HepG2 (cell line): ENCODE measurements around the gene RTEL1. TPM values are rescaled to one million over a fixed set of nuclear protein-coding genes. Genes with fewer than 3 reads are reported as not detected.

ENCODE experiments used
- CCDC6 ChIP-seq: sonication (generic); formaldehyde crosslinking; IDR thresholded peaks from 2 replicates; pipeline ENCODE4 v1.8.1; 2022; ENCODE audit warnings: mild to moderate bottlenecking, missing genetic modification reagents, moderate library complexity
- KLF13 ChIP-seq: sonication (generic); formaldehyde crosslinking; IDR thresholded peaks from 2 replicates; pipeline ENCODE4 v1.4.0; 2020; ENCODE audit warnings: mild to moderate bottlenecking, missing genetic modification reagents
- MAFK ChIP-seq, 2 experiments: IDR thresholded peaks in 1 of 2; conservative IDR thresholded peaks in 1 of 2; 2 replicates each; pipeline ENCODE4 v1.6.1; 2011; ENCODE audit warnings: improper control_type of control experiment in 2 of 2, low read length in 2 of 2
- MEIS1 ChIP-seq: sonication (generic); formaldehyde crosslinking; IDR thresholded peaks from 2 replicates; pipeline ENCODE4 v1.9.0; 2021; ENCODE audit warnings: mild to moderate bottlenecking, missing genetic modification reagents, moderate library complexity, borderline replicate concordance
- PRPF4 ChIP-seq: fragments of 200-400 bp; formaldehyde crosslinking; IDR thresholded peaks from 2 replicates; pipeline ENCODE4 v1.6.1; 2016; ENCODE audit warnings: low read length, low read depth; ENCODE audit not compliant: poor library complexity, severe bottlenecking
- RBM22 ChIP-seq: fragments of 200-400 bp; formaldehyde crosslinking; optimal IDR thresholded peaks from 2 replicates; pipeline ENCODE3; 2017; ENCODE audit warnings: mild to moderate bottlenecking, low read length, moderate library complexity
- RBM39 ChIP-seq: fragments of 200-400 bp; formaldehyde crosslinking; IDR thresholded peaks from one replicate; pipeline ENCODE4 v1.6.1; 2018; ENCODE audit warnings: antibody characterized with exemption, mild to moderate bottlenecking, low read depth, low read length; ENCODE audit not compliant: poor library complexity, severe bottlenecking
- SALL1 ChIP-seq: sonication (generic); formaldehyde crosslinking; IDR thresholded peaks from 2 replicates; pipeline ENCODE4 v1.8.0; 2022; ENCODE audit warnings: mild to moderate bottlenecking, missing genetic modification reagents
- SIN3A ChIP-seq: IDR thresholded peaks from 2 replicates; pipeline ENCODE4 v1.6.1; 2011; ENCODE audit warnings: low read depth, mild to moderate bottlenecking, control low read depth, low read length, borderline replicate concordance
- ZBTB20 ChIP-seq: sonication (generic); formaldehyde crosslinking; IDR thresholded peaks from 2 replicates; pipeline ENCODE4 v1.8.1; 2023; ENCODE audit warnings: missing genetic modification reagents, low read depth, mild to moderate bottlenecking, borderline replicate concordance
- ZNF121 ChIP-seq: sonication (generic); formaldehyde crosslinking; IDR thresholded peaks from 2 replicates; pipeline ENCODE4 v1.5.0; 2020; ENCODE audit warnings: mild to moderate bottlenecking, missing genetic modification reagents
- polyA plus RNA-seq, 8 experiments: library from polyadenylated mRNA; depleted of rRNA in 3 of 8; stranded (reverse) in 7 of 8; unstranded in 1 of 8; fragments of >200 nt; fragmentation: Illumina TruSeq in 4 of 8; extraction: Trizol in 4 of 8; gene quantifications; 2 replicates each; pipeline versions ENCODE4 v1.2.1 to v1.2.3, GENCODE V29; 2011 to 2016; ENCODE audit warnings: low read depth in 4 of 8, missing spikeins in 1 of 8, mixed read lengths in 1 of 8; ENCODE audit not compliant: insufficient read depth in 1 of 8
- total RNA-seq, 5 experiments: library from RNA; depleted of rRNA; stranded (reverse); fragments of >200 nt; fragmentation: Illumina TruSeq; extraction: Trizol; gene quantifications; 2 replicates each; pipeline ENCODE4 v1.2.3, GENCODE V29; 2016; ENCODE audit warnings: low read depth in 1 of 5
- TF ChIP-seq, protein P1 (sequence below), 2 experiments: sonication (generic) in 1 of 2; formaldehyde crosslinking in 1 of 2; IDR thresholded peaks; 2 replicates each; pipeline versions ENCODE4 v1.4.0 to v1.6.1; 2016 to 2020; ENCODE audit warnings: borderline replicate concordance in 1 of 2, low read depth in 1 of 2, mild to moderate bottlenecking in 1 of 2, missing genetic modification reagents in 1 of 2
- TF ChIP-seq, protein P2 (sequence below): sonication (generic); formaldehyde crosslinking; conservative IDR thresholded peaks from 2 replicates; pipeline ENCODE4 v1.4.0; 2020; ENCODE audit warnings: missing genetic modification reagents
- TF ChIP-seq, protein P3 (sequence below): sonication (generic); formaldehyde crosslinking; IDR thresholded peaks from 2 replicates; pipeline ENCODE4 v1.5.1; 2020; ENCODE audit warnings: missing genetic modification reagents, mild to moderate bottlenecking, borderline replicate concordance
- TF ChIP-seq, protein P4 (sequence below): sonication (generic); formaldehyde crosslinking; IDR thresholded peaks from 2 replicates; pipeline ENCODE4 v1.8.0; 2022; ENCODE audit warnings: mild to moderate bottlenecking, missing genetic modification reagents; ENCODE audit not compliant: insufficient replicate concordance
- TF ChIP-seq, protein P5 (sequence below): sonication (generic); formaldehyde crosslinking; IDR thresholded peaks from 2 replicates; pipeline ENCODE4 v1.5.0; 2020; ENCODE audit warnings: missing genetic modification reagents

Gene RTEL1
- total and polyA plus RNA-seq, 2 of the 13 experiments (the other 11 are each of a cell fraction or from before 2014, with no cell fraction given) = 21.8 to 36.4 TPM

DNA sequence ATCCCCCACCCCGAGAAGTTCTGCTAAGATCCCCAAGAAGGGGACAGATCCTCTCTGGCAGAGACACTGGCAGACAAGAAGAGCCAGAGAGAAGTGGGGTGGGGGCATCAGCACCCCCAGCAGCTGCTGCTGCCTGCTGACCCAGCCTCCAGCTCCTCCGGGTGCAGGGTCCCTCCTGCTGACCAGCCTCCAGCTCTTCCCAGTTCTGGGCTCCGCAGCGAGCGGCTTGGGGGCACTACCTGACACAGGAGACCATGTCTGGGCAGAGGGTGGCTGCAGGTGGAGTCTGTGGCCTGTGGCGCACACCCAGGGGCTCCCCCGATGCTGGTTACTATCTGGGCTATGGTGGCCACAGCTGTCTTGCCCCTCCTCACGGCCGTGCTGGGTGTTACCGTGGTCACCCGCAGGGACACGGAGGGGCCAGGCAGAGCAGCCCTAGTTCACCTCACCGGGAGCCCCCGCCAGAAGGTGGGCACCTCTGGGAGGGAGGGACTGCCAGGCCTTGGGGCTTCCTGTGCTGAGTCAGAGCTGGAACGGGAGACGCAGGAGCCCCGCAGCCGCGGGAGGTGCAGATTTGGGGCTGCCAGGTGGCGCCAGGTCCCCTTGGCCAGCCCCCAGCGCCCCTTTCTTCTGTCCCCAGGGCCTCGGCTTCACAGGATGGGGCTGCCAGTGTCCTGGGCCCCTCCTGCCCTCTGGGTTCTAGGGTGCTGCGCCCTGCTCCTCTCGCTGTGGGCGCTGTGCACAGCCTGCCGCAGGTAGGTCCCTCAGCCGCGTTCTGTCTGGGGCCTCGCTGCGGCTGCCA lies 79.0 kb downstream of the RTEL1 start (continued):
- TF ChIP-seq, protein P1, sequence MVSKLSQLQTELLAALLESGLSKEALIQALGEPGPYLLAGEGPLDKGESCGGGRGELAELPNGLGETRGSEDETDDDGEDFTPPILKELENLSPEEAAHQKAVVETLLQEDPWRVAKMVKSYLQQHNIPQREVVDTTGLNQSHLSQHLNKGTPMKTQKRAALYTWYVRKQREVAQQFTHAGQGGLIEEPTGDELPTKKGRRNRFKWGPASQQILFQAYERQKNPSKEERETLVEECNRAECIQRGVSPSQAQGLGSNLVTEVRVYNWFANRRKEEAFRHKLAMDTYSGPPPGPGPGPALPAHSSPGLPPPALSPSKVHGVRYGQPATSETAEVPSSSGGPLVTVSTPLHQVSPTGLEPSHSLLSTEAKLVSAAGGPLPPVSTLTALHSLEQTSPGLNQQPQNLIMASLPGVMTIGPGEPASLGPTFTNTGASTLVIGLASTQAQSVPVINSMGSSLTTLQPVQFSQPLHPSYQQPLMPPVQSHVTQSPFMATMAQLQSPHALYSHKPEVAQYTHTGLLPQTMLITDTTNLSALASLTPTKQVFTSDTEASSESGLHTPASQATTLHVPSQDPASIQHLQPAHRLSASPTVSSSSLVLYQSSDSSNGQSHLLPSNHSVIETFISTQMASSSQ (IDR thresholded peaks at IDR 0.05; ENCODE audit: low read depth) = no peak
- TF ChIP-seq, protein P1 (CRISPR knock-in tag; IDR thresholded peaks at IDR 0.05; ENCODE audit: borderline replicate concordance) = no peak
- TF ChIP-seq MEIS1 (CRISPR knock-in tag) (0 out of 2 replicates have a peak, but pooled peaks have one; percentile 52), SALL1 (CRISPR knock-in tag) (peak; percentile 66), RBM22 (peak; percentile 87), MAFK (conservative IDR thresholded peaks at IDR 0.05 in 1 of 2, IDR thresholded peaks at IDR 0.05 in 1 of 2; ENCODE audit: low read length in 2 of 2) (no peak), ZNF121 (CRISPR knock-in tag) (no peak; the same call in 1 of the 2 replicates), SIN3A (peak; percentile 34; the same call in 1 of the 2 replicates), ZBTB20 (CRISPR knock-in tag) (no peak), KLF13 (CRISPR knock-in tag) (no peak), RBM39 (peak; percentile 46), PRPF4 (no peak), CCDC6 (CRISPR knock-in tag) (no peak)
- TF ChIP-seq, protein P2, sequence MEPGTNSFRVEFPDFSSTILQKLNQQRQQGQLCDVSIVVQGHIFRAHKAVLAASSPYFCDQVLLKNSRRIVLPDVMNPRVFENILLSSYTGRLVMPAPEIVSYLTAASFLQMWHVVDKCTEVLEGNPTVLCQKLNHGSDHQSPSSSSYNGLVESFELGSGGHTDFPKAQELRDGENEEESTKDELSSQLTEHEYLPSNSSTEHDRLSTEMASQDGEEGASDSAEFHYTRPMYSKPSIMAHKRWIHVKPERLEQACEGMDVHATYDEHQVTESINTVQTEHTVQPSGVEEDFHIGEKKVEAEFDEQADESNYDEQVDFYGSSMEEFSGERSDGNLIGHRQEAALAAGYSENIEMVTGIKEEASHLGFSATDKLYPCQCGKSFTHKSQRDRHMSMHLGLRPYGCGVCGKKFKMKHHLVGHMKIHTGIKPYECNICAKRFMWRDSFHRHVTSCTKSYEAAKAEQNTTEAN = 0 out of 2 replicates have a peak, but pooled peaks have one; percentile 21
- TF ChIP-seq, protein P3, sequence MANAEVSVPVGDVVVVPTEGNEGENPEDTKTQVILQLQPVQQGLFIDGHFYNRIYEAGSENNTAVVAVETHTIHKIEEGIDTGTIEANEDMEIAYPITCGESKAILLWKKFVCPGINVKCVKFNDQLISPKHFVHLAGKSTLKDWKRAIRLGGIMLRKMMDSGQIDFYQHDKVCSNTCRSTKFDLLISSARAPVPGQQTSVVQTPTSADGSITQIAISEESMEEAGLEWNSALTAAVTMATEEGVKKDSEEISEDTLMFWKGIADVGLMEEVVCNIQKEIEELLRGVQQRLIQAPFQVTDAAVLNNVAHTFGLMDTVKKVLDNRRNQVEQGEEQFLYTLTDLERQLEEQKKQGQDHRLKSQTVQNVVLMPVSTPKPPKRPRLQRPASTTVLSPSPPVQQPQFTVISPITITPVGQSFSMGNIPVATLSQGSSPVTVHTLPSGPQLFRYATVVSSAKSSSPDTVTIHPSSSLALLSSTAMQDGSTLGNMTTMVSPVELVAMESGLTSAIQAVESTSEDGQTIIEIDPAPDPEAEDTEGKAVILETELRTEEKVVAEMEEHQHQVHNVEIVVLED (CRISPR knock-in tag) = 0 out of 2 replicates have a peak, but pooled peaks have one; percentile 22
- TF ChIP-seq, protein P4, sequence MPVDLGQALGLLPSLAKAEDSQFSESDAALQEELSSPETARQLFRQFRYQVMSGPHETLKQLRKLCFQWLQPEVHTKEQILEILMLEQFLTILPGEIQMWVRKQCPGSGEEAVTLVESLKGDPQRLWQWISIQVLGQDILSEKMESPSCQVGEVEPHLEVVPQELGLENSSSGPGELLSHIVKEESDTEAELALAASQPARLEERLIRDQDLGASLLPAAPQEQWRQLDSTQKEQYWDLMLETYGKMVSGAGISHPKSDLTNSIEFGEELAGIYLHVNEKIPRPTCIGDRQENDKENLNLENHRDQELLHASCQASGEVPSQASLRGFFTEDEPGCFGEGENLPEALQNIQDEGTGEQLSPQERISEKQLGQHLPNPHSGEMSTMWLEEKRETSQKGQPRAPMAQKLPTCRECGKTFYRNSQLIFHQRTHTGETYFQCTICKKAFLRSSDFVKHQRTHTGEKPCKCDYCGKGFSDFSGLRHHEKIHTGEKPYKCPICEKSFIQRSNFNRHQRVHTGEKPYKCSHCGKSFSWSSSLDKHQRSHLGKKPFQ (CRISPR knock-in tag) = no peak
- TF ChIP-seq, protein P5, sequence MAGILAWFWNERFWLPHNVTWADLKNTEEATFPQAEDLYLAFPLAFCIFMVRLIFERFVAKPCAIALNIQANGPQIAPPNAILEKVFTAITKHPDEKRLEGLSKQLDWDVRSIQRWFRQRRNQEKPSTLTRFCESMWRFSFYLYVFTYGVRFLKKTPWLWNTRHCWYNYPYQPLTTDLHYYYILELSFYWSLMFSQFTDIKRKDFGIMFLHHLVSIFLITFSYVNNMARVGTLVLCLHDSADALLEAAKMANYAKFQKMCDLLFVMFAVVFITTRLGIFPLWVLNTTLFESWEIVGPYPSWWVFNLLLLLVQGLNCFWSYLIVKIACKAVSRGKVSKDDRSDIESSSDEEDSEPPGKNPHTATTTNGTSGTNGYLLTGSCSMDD (CRISPR knock-in tag) = no peak; the same call in 1 of the 2 replicates
